Nephron (organoid): ENCODE results near the gene IL9.

Experiments
- H3K27ac Mint-ChIP-seq, 3 experiments: 2 replicates each; pipeline ENCODE4 v1.8.0; 2020; ENCODE audit warnings: mixed read lengths in 3 of 3, mild to moderate bottlenecking in 2 of 3, moderate library complexity in 1 of 3
- H3K27me3 Mint-ChIP-seq: 2 replicates; pipeline ENCODE4 v1.8.0; 2021; ENCODE audit warnings: low read depth, mild to moderate bottlenecking, moderate library complexity, mixed read lengths
- H3K36me3 Mint-ChIP-seq: 2 replicates; pipeline ENCODE4 v1.8.0; 2020; ENCODE audit warnings: low read depth, mixed read lengths
- H3K4me1 Mint-ChIP-seq: 2 replicates; pipeline ENCODE4 v1.8.0; 2020; ENCODE audit warnings: mixed read lengths
- H3K4me3 Mint-ChIP-seq, 3 experiments: 2 replicates each; pipeline ENCODE4 v1.8.0; 2020; ENCODE audit warnings: mild to moderate bottlenecking in 3 of 3, mixed read lengths in 3 of 3, moderate library complexity in 2 of 3
- H3K9me3 Mint-ChIP-seq: 2 replicates; pipeline ENCODE4 v1.8.0; 2020; ENCODE audit warnings: mixed read lengths
- CTCF ChIP-seq, 3 experiments: fragments of 200-600 bp; sonication (generic); IDR thresholded peaks; one replicate each; pipeline ENCODE4 v1.5.0; 2021; ENCODE audit warnings: antibody characterized with exemption in 3 of 3; ENCODE audit not compliant: unreplicated experiment in 3 of 3

The IL9 gene

GRCh38 chr5:135891268-135891667, 4.4 kb downstream of the IL9 start:
- Mint-ChIP-seq H3K9me3 (no peaks in the 10 kb centered on the region), H3K27me3 (peaks cover 41% of the 10 kb centered on the region), H3K4me3 (no peak overlapping the region), H3K36me3 (no peaks in the 10 kb centered on the region), H3K27ac (peak overlapping the region; percentile 53 to 72 (median 71)), H3K4me1 (peaks cover 36% of the 10 kb centered on the region)
- TF ChIP-seq CTCF (IDR thresholded peaks at IDR 0.05; ENCODE audit: unreplicated experiment in 3 of 3): no peak

- H3K4me1 Mint-ChIP-seq: peaks cover 36% of the 10 kb centered on the region
- no peaks in the 10 kb centered on the region for H3K9me3 Mint-ChIP-seq
- H3K27ac Mint-ChIP-seq: peak overlapping the region in 2 of 3 experiments; percentile 4 to 72
- no peaks in the 10 kb centered on the region for H3K36me3 Mint-ChIP-seq
- H3K4me3 Mint-ChIP-seq: no peak overlapping the region
- TF ChIP-seq CTCF (IDR thresholded peaks at IDR 0.05; ENCODE audit: unreplicated experiment in 3 of 3): no peak
- peaks cover 37% of the 10 kb centered on the region for H3K27me3 Mint-ChIP-seq
Observed at GRCh38 chr5:135890867-135891266, 4.8 kb downstream of the IL9 start.

DNA sequence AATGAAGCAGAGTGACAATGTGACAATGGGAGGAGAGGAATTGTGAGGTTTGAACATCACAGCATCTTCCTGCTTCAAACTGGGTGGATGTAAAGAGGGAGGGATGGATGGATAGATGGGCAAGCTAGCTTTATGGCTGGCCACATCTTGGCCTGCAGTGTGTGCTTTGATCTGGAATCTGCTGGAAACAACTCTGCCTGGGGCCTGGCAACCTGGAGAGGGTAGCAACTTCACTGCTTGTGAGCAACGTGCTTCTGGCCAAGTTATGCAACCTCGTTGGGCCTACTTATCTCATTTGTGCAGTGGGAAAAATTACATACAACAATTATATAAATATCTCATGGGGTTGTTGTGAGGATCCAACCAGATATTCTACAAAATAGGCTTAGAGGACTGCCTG, 5.3 kb downstream of the IL9 start:
- Mint-ChIP-seq H3K36me3 (no peaks in the 10 kb centered on the region), H3K4me3 (no peak overlapping the region), H3K27ac (no peak overlapping the region), H3K27me3 (peaks cover 32% of the 10 kb centered on the region), H3K4me1 (peaks cover 36% of the 10 kb centered on the region), H3K9me3 (no peaks in the 10 kb centered on the region)
- no peak for TF ChIP-seq CTCF (IDR thresholded peaks at IDR 0.05; ENCODE audit: unreplicated experiment in 3 of 3)

DNA sequence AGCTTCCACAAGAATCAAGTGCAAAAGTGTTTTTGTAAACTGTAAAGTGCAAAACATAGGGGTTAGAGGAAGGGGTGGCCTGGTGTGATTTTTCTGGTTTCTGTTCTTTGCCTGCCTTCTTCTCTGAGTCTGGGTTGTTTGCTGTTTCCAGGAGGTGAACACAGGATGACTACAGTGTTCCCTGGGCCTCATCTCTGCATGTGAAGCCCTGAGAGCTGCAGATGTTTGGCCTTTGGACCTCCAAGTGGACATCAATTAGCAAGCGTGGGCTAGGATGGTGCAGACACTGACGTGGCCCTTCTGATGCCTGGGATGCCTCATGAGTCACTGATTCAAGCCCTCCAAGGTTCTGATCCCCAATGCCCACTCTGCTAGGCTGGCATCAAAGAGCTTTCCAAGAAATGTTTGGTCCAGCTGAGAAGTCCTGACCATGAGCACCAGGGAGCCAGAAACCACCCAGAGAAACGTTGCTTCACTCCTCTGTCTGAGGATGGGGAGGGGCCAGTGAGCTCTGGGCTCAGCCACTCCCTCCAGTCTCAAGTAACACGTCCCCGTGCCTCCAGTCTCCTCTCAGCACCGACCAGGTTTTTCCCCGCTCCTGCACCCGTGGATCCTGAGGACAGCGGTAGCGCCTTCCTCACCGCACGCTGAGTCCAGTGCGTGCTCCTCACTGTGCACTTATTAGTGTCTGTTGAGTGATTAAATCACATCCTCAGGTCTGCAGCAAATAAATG, 7.6 kb downstream of the IL9 start:
- H3K27ac Mint-ChIP-seq: no peak overlapping the region
- no peaks in the 10 kb centered on the region for H3K36me3 Mint-ChIP-seq
- H3K4me3 Mint-ChIP-seq: no peak overlapping the region
- H3K27me3 Mint-ChIP-seq: peaks cover 46% of the 10 kb centered on the region
- H3K9me3 Mint-ChIP-seq: no peaks in the 10 kb centered on the region
- peaks cover 36% of the 10 kb centered on the region for H3K4me1 Mint-ChIP-seq
- TF ChIP-seq CTCF (IDR thresholded peaks at IDR 0.05; ENCODE audit: unreplicated experiment in 3 of 3): no peak

DNA sequence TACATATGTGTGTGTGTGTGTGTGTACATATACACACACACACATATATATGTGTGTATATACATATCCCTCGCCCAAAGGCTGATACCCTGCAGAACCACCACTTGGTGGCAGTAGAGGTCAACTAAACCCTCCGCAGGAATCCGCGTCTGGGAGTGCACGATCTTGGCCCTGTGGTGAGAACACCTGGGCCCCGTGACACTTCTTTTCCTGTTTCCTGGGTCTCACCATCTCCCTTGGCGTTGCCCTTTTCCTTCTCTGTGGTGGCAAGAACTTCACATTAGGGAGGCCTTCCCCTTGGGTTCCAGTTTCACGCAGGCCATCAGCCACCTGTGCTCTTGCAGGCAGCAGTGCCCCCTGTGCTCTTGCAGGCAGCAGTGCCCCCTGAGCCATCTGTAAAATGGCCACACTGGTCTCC, 8.2 kb downstream of the IL9 start:
- Mint-ChIP-seq H3K4me3 (no peak overlapping the region), H3K36me3 (no peaks in the 10 kb centered on the region), H3K4me1 (peaks cover 35% of the 10 kb centered on the region), H3K9me3 (no peaks in the 10 kb centered on the region), H3K27ac (peak overlapping the region in 1 of 3 experiments; percentile 31), H3K27me3 (peaks cover 46% of the 10 kb centered on the region)
- TF ChIP-seq CTCF (IDR thresholded peaks at IDR 0.05; ENCODE audit: unreplicated experiment in 3 of 3): peak; percentile 87 to 91 (median 91)

- Mint-ChIP-seq H3K27ac (no peak overlapping the region), H3K36me3 (no peaks in the 10 kb centered on the region), H3K4me1 (peaks cover 22% of the 10 kb centered on the region), H3K4me3 (no peak overlapping the region), H3K9me3 (no peaks in the 10 kb centered on the region), H3K27me3 (peaks cover 50% of the 10 kb centered on the region)
- TF ChIP-seq CTCF (IDR thresholded peaks at IDR 0.05; ENCODE audit: unreplicated experiment in 3 of 3): no peak
Observed at GRCh38 chr5:135886136-135886535, 9.5 kb downstream of the IL9 start.
